ENCODE measurements around the gene ZNF143. TPM values are rescaled to one million over a fixed set of nuclear protein-coding genes. Genes with fewer than 3 reads are reported as not detected.
A peak's percentile ranks its signal among the peaks of the same experiment; 100 is the strongest.
"Not testable (repeated sequence)": the region's sequence is repeated elsewhere in the genome, so short reads cannot be mapped to it uniquely, and the experiment has no call there.

Gene ZNF143
- total RNA-seq, 2 donors from 2014 or later = 34.6 to 44.4 TPM

DNA sequence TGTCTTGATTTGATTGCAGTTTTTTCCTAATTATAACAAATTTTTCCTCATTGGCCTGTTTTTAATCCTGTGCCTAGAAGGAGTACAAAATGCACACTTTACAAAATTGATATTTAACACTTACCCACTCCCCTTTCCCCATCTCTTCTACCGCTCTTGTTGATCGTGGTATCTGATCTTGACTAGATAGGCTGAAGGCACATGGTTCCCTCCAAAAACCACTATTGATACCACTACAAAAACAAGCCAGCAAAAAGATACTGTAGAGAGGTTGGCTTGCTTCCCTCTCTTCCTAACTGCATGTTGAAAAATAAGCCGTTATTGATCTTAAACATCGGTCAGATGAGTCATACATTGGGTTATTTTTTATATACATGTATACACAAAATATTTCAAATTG is 14.6 kb upstream of the ZNF143 start:
- Mint-ChIP-seq H3K27me3 (ENCODE audit: insufficient read depth) (no peaks in the 10 kb centered on the region), H3K9me3 (peaks cover 14% of the 10 kb centered on the region), H3K4me3 (no peak overlapping the region), H3K27ac (no peak overlapping the region), H3K36me3 (ENCODE audit: low read depth) (peaks cover 63% of the 10 kb centered on the region), H3K4me1 (peaks cover 20% of the 10 kb centered on the region)
- H3K4me1 ChIP-seq (ENCODE audit: control insufficient read depth, insufficient read depth, low read length) = peaks cover 6% of the 10 kb centered on the region
- H3K27me3 ChIP-seq (ENCODE audit: control insufficient read depth, insufficient read depth, low read length, poor library complexity, severe bottlenecking) = no peaks in the 10 kb centered on the region
- WGBS, 2 experiments (ENCODE audit: insufficient coverage in 1 of 2, insufficient read length in 1 of 2) = 91% methylated on average over 4 of the region's 4 CpGs; no CpG with 5 or more reads in 1 of the 2 experiments
- H3K36me3 ChIP-seq (ENCODE audit: control insufficient read depth, insufficient read depth, low read length) = peaks cover 73% of the 10 kb centered on the region
- H3K27ac ChIP-seq (ENCODE audit: low read depth, low read length) = no peak overlapping the region
- TF ChIP-seq CTCF (conservative IDR thresholded peaks at IDR 0.05) = no peak
- H3K9me3 ChIP-seq (ENCODE audit: control insufficient read depth, low read length) = peaks cover 17% of the 10 kb centered on the region
- H3K9ac ChIP-seq (ENCODE audit: extremely low read depth, low read length, poor library complexity, severe bottlenecking) = no peak overlapping the region
- no peak for DNase-seq
- H3K4me3 ChIP-seq (ENCODE audit: low read length) = no peak overlapping the region

DNA sequence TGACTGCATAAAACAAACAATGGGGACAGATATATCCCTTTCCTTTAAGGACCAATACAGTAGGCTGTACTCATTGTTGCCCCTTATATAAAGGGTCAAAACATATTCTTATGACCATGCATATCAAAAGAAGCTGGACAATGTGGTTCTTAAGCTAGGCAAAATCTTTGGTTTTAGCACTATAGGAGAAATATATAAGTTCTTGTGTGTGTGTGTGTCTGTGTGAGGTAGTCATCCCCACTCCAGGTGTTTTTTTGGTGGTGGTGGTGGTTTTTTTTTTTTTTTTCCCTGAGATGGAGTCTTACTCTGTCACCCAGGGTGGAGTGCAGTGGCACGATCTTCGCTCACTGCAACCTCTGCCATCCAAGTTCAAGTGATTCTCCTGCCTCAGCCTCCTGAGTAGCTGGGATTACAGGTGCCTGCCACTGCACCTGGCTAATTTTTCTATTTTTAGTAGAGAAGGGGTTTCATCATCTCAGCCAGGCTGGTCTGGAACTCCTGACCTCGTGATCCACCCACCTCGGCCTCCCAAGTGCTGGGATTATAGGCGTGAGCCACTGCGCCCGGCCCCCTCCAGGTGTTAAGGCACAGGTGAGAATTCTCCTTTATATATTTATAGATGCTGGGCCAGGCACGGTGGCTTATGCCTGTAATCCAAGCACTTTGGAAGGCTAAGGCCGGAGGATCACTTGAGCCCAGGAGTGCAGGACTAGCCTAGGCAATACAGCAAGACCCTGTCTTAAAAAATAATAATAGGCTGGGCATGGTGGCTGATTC is 12.0 kb upstream of the ZNF143 start:
- WGBS, 2 experiments (ENCODE audit: insufficient coverage in 1 of 2, insufficient read length in 1 of 2) = 98 to 100% methylated on average over 6 to 9 of the region's 9 CpGs

DNA sequence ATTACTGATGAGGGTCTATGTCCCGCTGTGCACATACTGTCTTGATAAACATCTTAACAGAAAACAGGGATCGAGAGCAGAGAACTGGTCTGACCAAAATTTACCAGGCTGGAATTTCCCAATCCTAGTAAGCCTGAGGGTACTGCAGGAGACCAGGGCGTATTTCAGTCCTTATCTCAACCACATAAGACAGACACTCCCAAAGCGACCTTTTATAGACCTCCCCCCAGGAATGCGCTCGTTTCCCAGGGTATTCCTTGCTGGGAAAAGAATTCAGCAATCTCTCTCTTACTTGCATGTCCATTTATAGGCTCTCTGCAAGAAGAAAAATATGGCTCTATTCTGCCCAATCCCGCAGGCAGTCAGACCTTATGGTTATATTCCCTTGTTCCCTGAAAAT is 8.8 kb upstream of the ZNF143 start:
- WGBS, 2 experiments (ENCODE audit: insufficient coverage in 1 of 2, insufficient read length in 1 of 2) = 76 to 92% methylated on average over 4 to 7 of the region's 7 CpGs
- peaks cover 23% of the 10 kb centered on the region for H3K36me3 ChIP-seq (ENCODE audit: control insufficient read depth, insufficient read depth, low read length)
- peak overlapping the region; percentile 49 for H3K4me3 ChIP-seq (ENCODE audit: low read length)
- not testable (repeated sequence) for H3K4me3 Mint-ChIP-seq; H3K27ac ChIP-seq (ENCODE audit: low read depth, low read length); H3K4me1 ChIP-seq (ENCODE audit: control insufficient read depth, insufficient read depth, low read length); H3K27ac Mint-ChIP-seq; H3K9ac ChIP-seq (ENCODE audit: extremely low read depth, low read length, poor library complexity, severe bottlenecking); H3K27me3 ChIP-seq (ENCODE audit: control insufficient read depth, insufficient read depth, low read length, poor library complexity, severe bottlenecking); H3K27me3 Mint-ChIP-seq (ENCODE audit: insufficient read depth)
- H3K9me3 ChIP-seq (ENCODE audit: control insufficient read depth, low read length) = peaks cover 28% of the 10 kb centered on the region
- H3K36me3 Mint-ChIP-seq (ENCODE audit: low read depth) = peaks cover 26% of the 10 kb centered on the region
- peak; percentile 83 for DNase-seq
- peaks cover 13% of the 10 kb centered on the region for H3K4me1 Mint-ChIP-seq
- H3K9me3 Mint-ChIP-seq = peaks cover 38% of the 10 kb centered on the region

More for the DNA sequence above, 12.0 kb upstream of the ZNF143 start:
- Mint-ChIP-seq H3K27ac (no peak overlapping the region), H3K27me3 (ENCODE audit: insufficient read depth) (no peaks in the 10 kb centered on the region), H3K4me3 (no peak overlapping the region), H3K9me3 (peaks cover 36% of the 10 kb centered on the region), H3K36me3 (ENCODE audit: low read depth) (peaks cover 50% of the 10 kb centered on the region), H3K4me1 (peaks cover 20% of the 10 kb centered on the region)
- H3K27ac ChIP-seq (ENCODE audit: low read depth, low read length) = no peak overlapping the region
- no peak for DNase-seq
- peaks cover 50% of the 10 kb centered on the region for H3K36me3 ChIP-seq (ENCODE audit: control insufficient read depth, insufficient read depth, low read length)
- no peak overlapping the region for H3K4me3 ChIP-seq (ENCODE audit: low read length)
- no peak overlapping the region for H3K9ac ChIP-seq (ENCODE audit: extremely low read depth, low read length, poor library complexity, severe bottlenecking)
- H3K4me1 ChIP-seq (ENCODE audit: control insufficient read depth, insufficient read depth, low read length) = peaks cover 6% of the 10 kb centered on the region
- H3K9me3 ChIP-seq (ENCODE audit: control insufficient read depth, low read length) = peaks cover 28% of the 10 kb centered on the region
- TF ChIP-seq CTCF (conservative IDR thresholded peaks at IDR 0.05) = no peak
- H3K27me3 ChIP-seq (ENCODE audit: control insufficient read depth, insufficient read depth, low read length, poor library complexity, severe bottlenecking) = no peaks in the 10 kb centered on the region
